Measurements from ENCODE around the gene SRSF4. TPM values are rescaled to one million over a fixed set of nuclear protein-coding genes. Genes with fewer than 3 reads are reported as not detected.

The SRSF4 gene
- total and polyA plus RNA-seq, 9 donors, result 55.2 to 135 (median 88.2) TPM

- Histone ChIP-seq H3K27ac (no peak overlapping the region), H3K4me3 (no peak overlapping the region), H3K4me1 (ENCODE audit: insufficient read depth) (no peaks in the 10 kb centered on the region), H3K27me3 (no peaks in the 10 kb centered on the region), H3K36me3 (no peaks in the 10 kb centered on the region), H3K9me3 (no peaks in the 10 kb centered on the region)
- WGBS, 3 donors, result 64 to 70% (median 64%) methylated on average over 8 of the region's 8 CpGs
- DNase-seq, result no peak
- intact Hi-C loops (cut with DNase I), result no loop called here
- TF ChIP-seq CTCF (IDR thresholded peaks at IDR 0.05) (no peak), EP300 (IDR thresholded peaks at IDR 0.05) (no peak), POLR2A (IDR thresholded peaks at IDR 0.05) (no peak)
Measured at GRCh38 chr1:29145739-29146437, 35.8 kb downstream of the SRSF4 start.

GRCh38 chr1:29144178-29144577, 37.5 kb downstream of the SRSF4 start:
- 90 to 98% (median 96%) methylated on average over 2 of the region's 2 CpGs for WGBS, 3 donors
- Histone ChIP-seq H3K27me3 (no peaks in the 10 kb centered on the region), H3K9me3 (no peaks in the 10 kb centered on the region), H3K4me1 (ENCODE audit: insufficient read depth) (no peaks in the 10 kb centered on the region), H3K4me3 (no peak overlapping the region), H3K36me3 (no peaks in the 10 kb centered on the region), H3K27ac (no peak overlapping the region)
- no peak for TF ChIP-seq EP300 (IDR thresholded peaks at IDR 0.05)
- no peak for TF ChIP-seq POLR2A (IDR thresholded peaks at IDR 0.05)
- no peak for TF ChIP-seq CTCF (IDR thresholded peaks at IDR 0.05)
- DNase-seq, result no peak
- intact Hi-C loops (cut with DNase I), result no loop called here

- DNase-seq, result no peak
Measured at GRCh38 chr1:29142714-29143113, 39.0 kb downstream of the SRSF4 start.

GRCh38 chr1:29136391-29136915, 45.2 kb downstream of the SRSF4 start:
- Histone ChIP-seq H3K9me3 (no peaks in the 10 kb centered on the region), H3K4me3 (no peak overlapping the region), H3K27ac (no peak overlapping the region), H3K27me3 (no peaks in the 10 kb centered on the region), H3K36me3 (no peaks in the 10 kb centered on the region), H3K4me1 (ENCODE audit: insufficient read depth) (peaks cover 4% of the 10 kb centered on the region)
- 4 to 10% (median 7%) methylated on average over 14 of the region's 14 CpGs for WGBS, 3 donors
- intact Hi-C loops (cut with DNase I), result no loop called here
- peak; percentile 57 to 83 (median 68) for DNase-seq
- no peak for TF ChIP-seq CTCF (IDR thresholded peaks at IDR 0.05)
- TF ChIP-seq POLR2A (IDR thresholded peaks at IDR 0.05), result no peak
- TF ChIP-seq EP300 (IDR thresholded peaks at IDR 0.05), result no peak

More at GRCh38 chr1:29142714-29143113, 39.0 kb downstream of the SRSF4 start:
- no peaks in the 10 kb centered on the region for H3K4me1 ChIP-seq (ENCODE audit: insufficient read depth)
- no peaks in the 10 kb centered on the region for H3K36me3 ChIP-seq
- no peak overlapping the region for H3K4me3 ChIP-seq
- no peaks in the 10 kb centered on the region for H3K9me3 ChIP-seq
- intact Hi-C loops (cut with DNase I), result no loop called here
- 75 to 82% (median 75%) methylated on average over 2 of the region's 2 CpGs for WGBS, 3 donors
- TF ChIP-seq EP300 (IDR thresholded peaks at IDR 0.05), result no peak
- no peak for TF ChIP-seq POLR2A (IDR thresholded peaks at IDR 0.05)
- no peak for TF ChIP-seq CTCF (IDR thresholded peaks at IDR 0.05)
- H3K27me3 ChIP-seq, result no peaks in the 10 kb centered on the region
- no peak overlapping the region for H3K27ac ChIP-seq

Data from ovary (tissue), 9 donors.